AG04449 (cell line): ENCODE measurements around the gene TNFSF18.

Experiments
- CTCF ChIA-PET: fragments of 350-600 bp; formaldehyde crosslinking; extraction: SDS; loops from one replicate; lab custom pipeline; 2021; ENCODE audit warnings: antibody characterized with exemption; lab: Yijun Ruan, JAX
- POLR2A ChIA-PET: fragments of 400-600, 350-600 bp; formaldehyde crosslinking; extraction: SDS; loops from one replicate; lab custom pipeline; 2020; ENCODE audit warnings: antibody characterized with exemption, inconsistent platforms; lab: Yijun Ruan, JAX
- DNase-seq: peaks from one replicate; pipeline ENCODE4 v3.0.0-alpha.2; 2010; ENCODE audit warnings: low read depth, low spot score
- H3K4me3 ChIP-seq: 2 replicates; pipeline ENCODE4 v1.5.1; 2011; ENCODE audit warnings: low read depth, mild to moderate bottlenecking, control low read depth, low read length
- CTCF ChIP-seq: IDR thresholded peaks from one replicate; pipeline ENCODE4 v1.5.1; 2011; ENCODE audit warnings: mild to moderate bottlenecking, moderate library complexity, low read length, control low read depth, inconsistent platforms; ENCODE audit not compliant: insufficient read depth; ENCODE audit errors: missing control alignments

The TNFSF18 gene

GRCh38 chr1:173048621-173049321, 2.0 kb downstream of the TNFSF18 start:
- no peak overlapping the region for H3K4me3 ChIP-seq
- CTCF ChIA-PET: no interaction called here
- POLR2A ChIA-PET: no interaction called here
- no peak for DNase-seq
- no peak for TF ChIP-seq CTCF

- ChIA-PET POLR2A (no interaction called here), CTCF (interaction anchor here (1.2 to 1.5 kb wide), 2 partner anchors 21 to 157 kb away, joined by 3 read pairs; no protein-coding TSS in a partner anchor)
- DNase-seq: no peak
- H3K4me3 ChIP-seq: no peak overlapping the region
- no peak for TF ChIP-seq CTCF
Observed at GRCh38 chr1:173044656-173045055, 6.1 kb downstream of the TNFSF18 start.

- no peak overlapping the region for H3K4me3 ChIP-seq
- ChIA-PET POLR2A (no interaction called here), CTCF (interaction anchor here (1.6 kb wide), 1 partner anchor 18 kb away, joined by 4 read pairs; no protein-coding TSS in a partner anchor)
- no peak for TF ChIP-seq CTCF
- DNase-seq: no peak
Observed at GRCh38 chr1:173043253-173043652, 7.5 kb downstream of the TNFSF18 start.

- no peak for DNase-seq
- TF ChIP-seq CTCF: no peak
- no peak overlapping the region for H3K4me3 ChIP-seq
- ChIA-PET CTCF (interaction anchor here (1.6 kb wide), 1 partner anchor 19 kb away, joined by 4 read pairs; no protein-coding TSS in a partner anchor), POLR2A (no interaction called here)
Observed at GRCh38 chr1:173042806-173043205, 7.9 kb downstream of the TNFSF18 start.

GRCh38 chr1:173039626-173040025, 11.1 kb downstream of the TNFSF18 start:
- ChIA-PET CTCF (interaction anchor here (0.7 kb wide), 1 partner anchor 162 kb away, joined by 3 read pairs; no protein-coding TSS in a partner anchor), POLR2A (interaction anchor here (0.6 kb wide), 2 partner anchors 13 to 22 kb away, joined by 3 read pairs; no protein-coding TSS in a partner anchor)
- no peak overlapping the region for H3K4me3 ChIP-seq
- DNase-seq: no peak
- TF ChIP-seq CTCF: no peak

- CTCF ChIA-PET: interaction anchor here (1.5 kb wide), 1 partner anchor 8 kb away, joined by 4 read pairs; no protein-coding TSS in a partner anchor
- no peak overlapping the region for H3K4me3 ChIP-seq
- POLR2A ChIA-PET: interaction anchor here (0.6 kb wide), 2 partner anchors 12 to 23 kb away, joined by 3 read pairs; no protein-coding TSS in a partner anchor
- no peak for TF ChIP-seq CTCF
- no peak for DNase-seq
Observed at GRCh38 chr1:173038875-173039554, 11.7 kb downstream of the TNFSF18 start.
